Mammary epithelial cell (primary cell): Measurements from ENCODE around the gene PSENEN.

Source experiments
- CTCF ChIP-seq, 2 donors: IDR thresholded peaks in 1 of 2; conservative IDR thresholded peaks in 1 of 2; 2 replicates each; pipeline ENCODE4 v1.5.1; 2011 to 2012; ENCODE audit warnings: inconsistent platforms in 2 of 2, low read length in 2 of 2, mild to moderate bottlenecking in 2 of 2, control low read depth in 1 of 2, low read depth in 1 of 2; ENCODE audit not compliant: insufficient read depth in 1 of 2; ENCODE audit errors: extremely low read depth in 1 of 2
- EZH2 ChIP-seq: IDR thresholded peaks from 2 replicates; pipeline ENCODE4 v1.6.1; 2012; ENCODE audit warnings: low read length, inconsistent platforms, borderline replicate concordance

- TF ChIP-seq CTCF (conservative IDR thresholded peaks at IDR 0.05 in 1 of 2, IDR thresholded peaks at IDR 0.05 in 1 of 2; ENCODE audit: extremely low read depth in 1 of 2, insufficient read depth in 1 of 2, low read depth in 1 of 2, low read length in 2 of 2) = no peak
- TF ChIP-seq EZH2 = no peak
These were observed 34.6 kb downstream of the PSENEN start for GRCh38 chr19:35780058-35780457.
